GM19025 (cell line): Measurements from ENCODE around the gene GNAT1.

ENCODE experiments used
- ATAC-seq: cut with Tn5 transposase; IDR thresholded peaks from one replicate; pipeline ENCODE4 v1.9.1; 2021; ENCODE audit warnings: mild to moderate bottlenecking, low read depth, moderate library complexity; ENCODE audit not compliant: unreplicated experiment

Gene GNAT1

GRCh38 chr3:50174947-50175524 lies 16.4 kb upstream of the GNAT1 start:
- ATAC-seq, result no peak

DNA sequence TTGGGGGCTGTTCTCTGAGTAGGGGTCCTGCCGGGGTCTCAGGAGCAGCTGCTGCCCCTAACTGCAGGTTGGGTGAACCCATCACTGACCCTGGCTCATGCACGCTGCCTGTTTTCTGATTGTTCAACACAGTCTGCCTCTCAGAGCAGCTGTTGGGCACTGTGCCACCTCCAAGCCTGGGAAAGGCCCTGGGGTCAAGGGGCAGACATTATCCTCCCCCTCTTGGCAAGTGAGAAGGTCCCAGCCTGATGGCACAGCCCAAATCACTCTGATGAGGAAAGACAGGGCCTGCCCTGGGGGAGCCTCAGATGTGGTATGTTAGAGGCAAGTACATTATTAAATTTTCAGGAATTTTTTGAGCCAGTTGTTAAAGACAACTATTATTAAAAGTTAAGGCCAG lies 14.1 kb upstream of the GNAT1 start:
- ATAC-seq, result no peak

DNA sequence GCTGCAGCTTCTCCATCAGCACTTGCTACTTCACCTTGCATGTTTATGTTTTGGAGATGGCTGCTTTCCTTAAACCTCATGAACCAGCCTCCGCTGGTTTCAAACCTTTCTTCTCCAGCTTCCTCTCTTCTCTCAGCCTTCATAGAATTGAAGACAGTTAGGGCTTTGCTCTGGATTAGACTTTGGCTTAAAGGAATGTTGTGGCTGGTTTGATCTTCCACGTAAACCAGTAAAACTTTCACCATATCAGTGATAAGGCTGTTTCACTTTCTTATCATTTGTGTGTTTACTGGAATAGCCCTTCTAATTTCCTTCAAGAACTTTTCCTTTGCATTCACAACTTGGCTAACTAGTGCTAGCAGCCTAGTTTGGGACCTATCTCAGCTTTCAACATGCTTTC lies 11.7 kb upstream of the GNAT1 start:
- no peak for ATAC-seq

GRCh38 chr3:50181985-50182384 lies 9.4 kb upstream of the GNAT1 start:
- no peak for ATAC-seq

DNA sequence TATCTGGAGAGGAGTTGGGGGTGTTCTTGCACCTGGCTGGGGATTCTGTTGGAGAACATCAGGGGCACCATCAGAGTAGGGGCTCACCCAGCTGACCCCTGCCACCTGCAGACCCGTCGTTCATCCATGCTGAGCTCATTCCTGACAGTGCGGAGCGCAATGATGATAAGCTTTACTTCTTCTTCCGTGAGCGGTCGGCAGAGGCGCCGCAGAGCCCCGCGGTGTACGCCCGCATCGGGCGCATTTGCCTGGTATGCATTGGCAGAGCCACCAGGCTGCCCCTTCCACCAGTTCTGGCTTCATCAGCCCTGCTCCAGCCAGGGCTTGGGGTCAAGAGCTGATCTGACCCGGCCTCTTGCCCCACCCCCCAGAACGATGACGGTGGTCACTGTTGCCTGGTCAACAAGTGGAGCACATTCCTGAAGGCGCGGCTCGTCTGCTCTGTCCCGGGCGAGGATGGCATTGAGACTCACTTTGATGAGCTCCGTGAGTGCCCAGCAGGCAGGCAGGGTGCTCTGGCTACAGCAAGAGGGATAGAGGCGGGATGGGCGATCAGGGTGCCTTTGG lies 8.8 kb upstream of the GNAT1 start:
- no peak for ATAC-seq

DNA sequence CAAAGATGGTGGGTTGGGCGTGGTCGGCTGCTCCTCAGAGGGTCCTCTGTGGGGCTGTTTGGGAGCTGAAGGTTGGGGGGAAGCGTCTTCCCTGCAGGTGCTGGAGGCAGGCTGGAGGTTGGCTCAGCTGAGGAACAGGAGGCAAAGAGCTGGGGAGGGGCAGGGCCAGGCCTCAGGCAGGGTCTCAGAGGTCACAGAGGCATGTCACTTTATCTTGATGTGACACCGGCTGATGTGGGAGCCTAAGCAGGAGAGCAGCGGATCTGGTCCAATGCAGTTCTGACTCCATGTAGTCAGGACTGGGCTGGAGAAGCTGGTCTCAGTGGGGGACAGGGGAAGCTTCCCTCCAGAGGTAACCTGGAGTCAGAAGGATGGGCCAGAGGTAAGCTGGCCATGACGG lies 7.7 kb upstream of the GNAT1 start:
- ATAC-seq, result no peak

DNA sequence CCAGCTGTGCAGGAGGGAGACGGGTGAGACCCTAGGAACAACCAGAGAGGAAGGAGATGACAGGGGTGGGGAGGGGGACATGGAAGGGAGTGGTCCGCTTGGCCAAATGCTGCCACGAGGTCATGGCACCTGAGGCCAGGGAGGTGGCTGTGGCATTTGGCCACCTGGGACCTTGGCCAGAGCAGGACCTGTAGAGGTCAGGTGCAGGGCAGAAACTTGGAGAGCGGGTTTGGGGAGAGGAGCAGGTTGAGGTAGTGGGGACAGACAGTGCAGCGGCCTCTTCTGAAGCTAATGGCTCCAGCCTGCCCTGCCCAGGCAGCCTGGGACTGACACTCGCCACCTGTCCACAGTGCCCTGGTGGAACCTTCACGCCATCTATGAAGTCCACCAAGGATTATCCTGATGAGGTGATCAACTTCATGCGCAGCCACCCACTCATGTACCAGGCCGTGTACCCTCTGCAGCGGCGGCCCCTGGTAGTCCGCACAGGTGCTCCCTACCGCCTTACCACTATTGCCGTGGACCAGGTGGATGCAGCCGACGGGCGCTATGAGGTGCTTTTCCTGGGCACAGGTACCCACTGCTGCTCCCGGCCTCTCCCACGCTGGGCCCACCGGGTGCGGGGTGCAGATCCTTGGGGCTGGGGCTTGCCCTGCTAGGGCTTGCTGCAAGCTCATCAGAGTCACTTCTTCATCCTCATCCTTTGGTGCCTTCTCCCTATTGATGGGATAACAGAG lies 7.0 kb upstream of the GNAT1 start:
- ATAC-seq, result no peak

DNA sequence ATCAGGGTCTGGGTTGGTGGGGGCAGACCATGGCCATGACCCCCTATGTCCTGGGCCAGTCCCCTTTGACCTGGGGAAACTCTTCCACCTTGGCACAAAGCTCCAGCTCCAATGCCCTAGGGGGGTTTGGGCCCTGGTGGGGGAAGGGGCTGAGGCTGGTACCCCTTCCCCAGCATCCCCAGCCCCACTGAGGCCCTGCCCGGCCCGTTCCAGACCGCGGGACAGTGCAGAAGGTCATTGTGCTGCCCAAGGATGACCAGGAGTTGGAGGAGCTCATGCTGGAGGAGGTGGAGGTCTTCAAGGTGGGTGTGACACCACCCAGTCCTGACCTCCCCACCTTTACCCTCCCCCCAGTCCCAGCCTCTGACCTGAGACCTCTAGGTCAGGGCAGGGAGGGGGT lies 6.2 kb upstream of the GNAT1 start:
- no peak for ATAC-seq

GRCh38 chr3:50186096-50186495 lies 5.3 kb upstream of the GNAT1 start:
- ATAC-seq, result no peak

DNA sequence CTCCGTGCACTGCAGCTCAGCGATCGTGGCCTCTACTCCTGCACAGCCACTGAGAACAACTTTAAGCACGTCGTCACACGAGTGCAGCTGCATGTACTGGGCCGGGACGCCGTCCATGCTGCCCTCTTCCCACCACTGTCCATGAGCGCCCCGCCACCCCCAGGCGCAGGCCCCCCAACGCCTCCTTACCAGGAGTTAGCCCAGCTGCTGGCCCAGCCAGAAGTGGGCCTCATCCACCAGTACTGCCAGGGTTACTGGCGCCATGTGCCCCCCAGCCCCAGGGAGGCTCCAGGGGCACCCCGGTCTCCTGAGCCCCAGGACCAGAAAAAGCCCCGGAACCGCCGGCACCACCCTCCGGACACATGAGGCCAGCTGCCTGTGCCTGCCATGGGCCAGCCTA lies 3.7 kb upstream of the GNAT1 start:
- no peak for ATAC-seq

GRCh38 chr3:50189274-50189673 lies 2.1 kb upstream of the GNAT1 start:
- ATAC-seq, result no peak

DNA sequence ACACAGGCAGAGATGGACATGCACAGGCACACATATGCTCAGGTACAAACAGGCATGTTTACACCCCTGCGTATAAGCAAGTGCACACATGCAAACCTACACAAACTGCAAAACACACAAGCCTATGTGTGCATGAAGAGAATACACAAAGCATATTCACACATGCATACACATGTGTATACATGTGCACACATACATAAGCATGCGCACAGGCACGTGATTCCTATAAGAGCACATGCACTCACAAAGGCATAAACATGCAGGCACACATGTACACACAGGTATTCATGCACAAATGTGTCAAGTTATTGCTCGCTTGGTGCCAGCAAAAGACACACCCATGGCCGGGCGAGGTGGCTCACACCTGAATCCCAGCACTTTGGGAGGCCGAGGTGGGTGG lies 1.4 kb upstream of the GNAT1 start:
- no peak for ATAC-seq

DNA sequence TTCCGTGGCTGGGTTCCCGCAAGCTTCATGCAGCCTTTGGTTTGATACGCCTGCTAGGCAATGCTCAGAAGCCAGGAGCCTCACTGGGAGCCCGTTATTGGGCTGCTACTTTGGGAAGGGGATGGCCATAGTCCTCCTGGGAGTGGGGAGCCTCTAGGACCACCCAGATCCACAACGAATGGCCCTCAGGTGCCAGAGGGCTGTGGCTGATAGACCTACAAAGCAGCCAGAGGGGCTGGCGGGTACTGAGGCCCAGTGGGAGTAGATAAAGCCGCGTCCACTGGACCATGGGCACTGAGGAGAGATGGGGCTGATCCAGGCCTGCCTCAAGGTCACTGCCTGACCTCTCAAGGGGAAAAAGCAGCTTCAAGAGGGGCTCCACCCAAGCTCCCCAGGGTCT lies 714 bp downstream of the GNAT1 start:
- no peak for ATAC-seq

DNA sequence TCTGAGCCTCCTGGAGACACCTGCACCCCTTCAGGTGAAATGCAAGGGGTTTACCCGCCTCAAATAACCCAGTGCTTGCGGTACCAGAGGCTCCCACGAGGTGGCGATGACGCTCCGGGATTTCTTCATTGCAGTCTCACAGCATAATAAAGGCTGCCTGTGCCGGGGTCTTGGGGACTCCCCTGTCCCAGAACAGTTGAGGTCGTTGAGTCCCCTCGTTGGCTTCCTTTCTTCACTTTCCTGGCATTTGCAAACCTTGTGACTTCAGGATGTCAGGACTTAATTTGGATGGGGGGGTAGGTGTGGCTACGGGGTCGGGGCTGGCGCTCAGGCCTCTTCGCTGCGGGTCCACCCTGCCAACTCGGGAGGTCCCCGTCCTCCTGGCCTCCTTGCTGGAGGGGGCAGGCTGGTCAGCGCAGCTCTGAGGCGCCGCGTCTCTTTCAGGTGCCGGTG lies 1.3 kb downstream of the GNAT1 start:
- ATAC-seq, result no peak

GRCh38 chr3:50193286-50193685 lies 1.9 kb downstream of the GNAT1 start:
- ATAC-seq, result no peak

DNA sequence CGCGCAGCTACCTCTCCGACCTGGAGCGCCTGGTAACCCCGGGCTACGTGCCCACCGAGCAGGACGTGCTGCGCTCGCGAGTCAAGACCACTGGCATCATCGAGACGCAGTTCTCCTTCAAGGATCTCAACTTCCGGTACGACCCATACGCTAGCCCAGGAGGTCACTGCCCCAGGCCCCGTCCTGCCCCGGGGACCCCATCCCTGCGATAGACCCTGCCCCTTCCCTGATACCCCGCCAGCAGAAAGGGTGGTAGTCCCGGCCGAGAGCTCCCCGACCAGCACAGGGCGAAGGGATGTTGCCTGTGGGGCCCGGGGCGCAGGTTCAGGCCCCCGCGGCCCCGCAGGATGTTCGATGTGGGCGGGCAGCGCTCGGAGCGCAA lies 2.3 kb downstream of the GNAT1 start:
- no peak for ATAC-seq

DNA sequence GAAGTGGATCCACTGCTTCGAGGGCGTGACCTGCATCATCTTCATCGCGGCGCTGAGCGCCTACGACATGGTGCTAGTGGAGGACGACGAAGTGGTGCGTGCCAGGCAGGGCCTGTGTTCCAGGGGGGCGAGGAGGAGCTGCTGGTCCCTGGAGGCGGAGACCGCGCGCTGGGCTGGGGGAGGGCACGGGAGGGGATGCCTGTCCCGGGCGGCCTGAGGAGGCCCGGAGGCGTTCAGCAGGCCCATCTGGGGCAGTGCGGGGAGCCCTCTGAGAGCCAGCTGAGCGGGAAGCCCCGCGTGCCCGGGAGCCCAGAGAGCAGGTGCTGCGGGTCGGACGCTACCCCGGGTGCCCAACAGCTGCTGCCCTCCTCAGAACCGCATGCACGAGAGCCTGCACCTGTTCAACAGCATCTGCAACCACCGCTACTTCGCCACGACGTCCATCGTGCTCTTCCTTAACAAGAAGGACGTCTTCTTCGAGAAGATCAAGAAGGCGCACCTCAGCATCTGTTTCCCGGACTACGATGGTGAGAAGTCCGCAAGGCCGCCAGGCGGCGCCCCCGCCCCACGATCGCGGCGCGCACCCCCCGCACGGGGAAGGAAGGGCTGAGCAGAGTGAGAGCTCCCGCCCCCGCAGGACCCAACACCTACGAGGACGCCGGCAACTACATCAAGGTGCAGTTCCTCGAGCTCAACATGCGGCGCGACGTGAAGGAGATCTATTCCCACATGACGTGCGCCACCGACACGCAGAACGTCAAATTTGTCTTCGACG lies 2.9 kb downstream of the GNAT1 start:
- ATAC-seq, result no peak

GRCh38 chr3:50194903-50195500 lies 3.6 kb downstream of the GNAT1 start:
- no peak for ATAC-seq

DNA sequence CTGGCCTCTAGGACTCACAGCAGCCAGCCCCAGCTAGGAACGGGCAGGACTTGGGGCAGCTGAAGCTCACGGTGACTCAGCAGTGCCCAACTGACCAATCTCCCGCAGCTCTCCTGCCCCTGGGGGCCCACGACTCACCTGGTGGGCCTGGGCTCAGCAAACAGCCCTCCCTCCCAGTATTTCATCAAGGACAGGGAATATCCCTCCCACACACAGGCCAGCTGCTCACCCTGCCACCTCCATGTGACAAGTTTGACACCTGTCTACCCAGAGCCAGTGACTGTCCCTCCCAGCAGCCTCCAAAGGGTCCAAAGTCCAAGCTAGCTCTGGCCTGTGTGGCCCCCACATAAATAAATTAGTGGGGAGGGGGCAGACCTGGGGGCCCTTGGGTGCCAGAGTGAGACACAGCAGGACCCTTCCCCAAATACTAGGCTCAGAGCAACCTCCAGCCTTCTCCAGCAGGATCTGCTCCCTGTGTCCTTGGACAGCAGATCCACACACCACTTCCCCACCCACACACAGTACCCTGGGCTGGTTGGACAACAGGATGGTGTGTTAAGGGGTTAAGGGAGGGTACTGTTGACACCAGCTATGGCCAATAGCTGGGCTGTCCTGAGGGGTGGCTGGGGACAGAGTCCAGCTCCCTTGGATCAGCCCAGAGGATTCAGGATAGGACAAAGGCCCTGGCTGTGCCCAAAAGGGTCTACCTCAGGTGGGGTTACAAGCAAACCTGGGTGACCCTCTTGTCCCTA lies 4.3 kb downstream of the GNAT1 start:
- no peak for ATAC-seq

DNA sequence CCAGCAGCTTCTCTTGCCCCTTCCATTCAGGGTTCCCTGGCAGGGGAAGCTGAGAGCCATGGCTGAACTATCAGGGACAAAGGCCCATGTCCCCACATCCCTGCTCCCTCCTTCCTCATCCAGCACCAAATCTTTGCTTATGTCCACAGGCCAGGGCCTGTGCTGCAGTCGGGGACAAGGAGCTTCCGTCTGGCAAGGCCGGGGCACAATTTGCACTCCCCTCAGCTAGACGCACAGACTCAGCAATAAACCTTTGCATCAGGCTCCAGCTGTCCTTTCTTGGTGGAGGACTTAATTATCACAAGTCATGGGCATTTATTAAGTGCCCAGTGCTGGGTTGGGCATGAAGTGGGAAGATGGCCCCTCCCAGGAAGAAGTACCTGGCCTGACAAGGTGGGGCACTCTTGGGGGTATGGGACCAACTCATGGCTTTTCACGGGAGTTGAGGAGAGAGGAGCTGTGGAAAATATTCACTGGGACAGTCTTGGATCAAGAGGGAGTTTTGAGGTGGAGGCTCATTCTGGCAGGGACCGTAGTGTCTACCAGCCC lies 4.9 kb downstream of the GNAT1 start:
- no peak for ATAC-seq
